ENCODE data around the gene GATA2. TPM values are rescaled to one million over a fixed set of nuclear protein-coding genes. Genes with fewer than 3 reads are reported as not detected.

GATA2 gene
- polyA plus RNA-seq, 3 donors, result 0.07 to 0.36 TPM; not detected in 1

DNA sequence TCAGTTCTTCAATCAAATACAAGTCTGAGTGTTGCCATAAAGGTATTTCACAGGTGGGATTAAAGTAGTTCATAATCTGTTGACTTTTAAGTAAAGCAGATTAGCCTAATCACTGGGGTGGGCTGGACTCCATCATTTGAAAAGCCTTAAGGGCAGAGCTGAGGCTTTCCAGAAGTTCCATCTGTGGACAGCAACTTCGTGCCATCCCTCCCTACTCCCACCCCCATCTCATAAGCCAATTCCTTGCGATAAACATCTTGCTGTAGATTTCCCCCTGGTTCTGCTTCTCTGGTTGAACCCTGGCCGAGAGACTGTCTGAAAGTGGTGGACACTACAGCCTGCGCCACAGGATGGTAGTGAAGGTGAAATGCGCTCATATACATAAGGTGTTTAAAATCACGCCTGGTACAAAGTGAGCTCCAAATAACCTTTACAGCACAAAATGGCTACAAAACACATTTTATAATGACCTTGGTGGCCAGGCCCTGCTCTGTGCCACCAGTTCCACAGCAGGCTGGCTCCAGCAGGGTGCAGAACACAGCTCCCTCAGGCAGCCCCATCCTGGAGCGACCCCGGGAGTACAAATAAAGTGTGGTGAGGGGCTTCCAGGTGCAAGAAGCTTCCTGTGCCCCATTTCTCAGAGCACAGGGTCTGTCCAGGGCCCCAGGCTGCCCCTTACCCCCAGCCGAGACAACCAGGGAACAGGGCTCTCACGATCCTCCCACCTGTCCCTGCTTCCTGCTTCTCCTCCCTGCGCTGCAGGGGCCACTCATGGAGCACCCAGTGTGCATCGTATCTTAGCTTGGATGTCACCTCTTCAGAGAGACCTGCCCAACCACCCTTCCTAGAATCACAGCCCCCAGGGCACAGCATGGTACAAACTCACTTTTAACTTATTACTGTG, 25.8 kb upstream of the GATA2 start:
- Mint-ChIP-seq H3K4me1 (peaks cover 22% of the 10 kb centered on the region), H3K27me3 (ENCODE audit: low read depth in 3 of 3) (peaks cover 0 to 6% (median 4%) of the 10 kb centered on the region in 3 donors), H3K36me3 (no peaks in the 10 kb centered on the region), H3K9me3 (peaks cover 5 to 11% (median 8%) of the 10 kb centered on the region in 7 donors), H3K27ac (no peak overlapping the region), H3K4me3 (no peak overlapping the region)
- 92% methylated on average over 7 of the region's 12 CpGs for WGBS (ENCODE audit: insufficient coverage)
- TF ChIP-seq CTCF (IDR thresholded peaks at IDR 0.05), result no peak
- Histone ChIP-seq H3K4me1 (ENCODE audit: control insufficient read depth in 1 of 2, insufficient read depth in 2 of 2, low read length in 2 of 2) (peaks cover 12 to 14% of the 10 kb centered on the region in 2 donors), H3K27me3 (ENCODE audit: control insufficient read depth in 2 of 2, insufficient read depth in 2 of 2, low read length in 2 of 2) (no peaks in the 10 kb centered on the region), H3K27ac (ENCODE audit: low read depth in 1 of 2, low read length in 2 of 2) (no peak overlapping the region), H2AFZ (ENCODE audit: insufficient read depth, low read depth, low read length, poor library complexity, severe bottlenecking) (no peak overlapping the region), H4K20me1 (ENCODE audit: insufficient read depth, low read length) (no peaks in the 10 kb centered on the region), H3K9ac (ENCODE audit: insufficient read depth, low read length, poor library complexity, severe bottlenecking) (no peak overlapping the region), H3K36me3 (replicated peaks in 1 of 2; ENCODE audit: control insufficient read depth in 1 of 2, insufficient read depth in 2 of 2, low read length in 2 of 2) (no peaks in the 10 kb centered on the region), H3K4me2 (replicated peaks; ENCODE audit: extremely low read depth, low read length, poor library complexity, severe bottlenecking) (no peak overlapping the region), H3K4me3 (replicated peaks in 1 of 3; ENCODE audit: low read depth in 2 of 3, low read length in 3 of 3) (no peak overlapping the region), H3K79me2 (ENCODE audit: insufficient read depth, low read length) (no peaks in the 10 kb centered on the region), H3K9me3 (replicated peaks in 1 of 2; ENCODE audit: control insufficient read depth in 1 of 2, insufficient read depth in 1 of 2, low read length in 2 of 2) (peaks cover 3 to 6% of the 10 kb centered on the region in 2 donors)
- intact Hi-C loops (cut with micrococcal nuclease), result no loop called here
- DNase-seq, result no peak

GRCh38 chr3:128517648-128518047, 24.6 kb upstream of the GATA2 start:
- Mint-ChIP-seq H3K9me3 (peaks cover 8 to 13% (median 11%) of the 10 kb centered on the region in 7 donors), H3K4me1 (peaks cover 10% of the 10 kb centered on the region), H3K36me3 (no peaks in the 10 kb centered on the region), H3K27me3 (ENCODE audit: low read depth in 3 of 3) (peaks cover 1 to 6% (median 4%) of the 10 kb centered on the region in 3 donors), H3K27ac (no peak overlapping the region), H3K4me3 (no peak overlapping the region)
- H4K20me1 ChIP-seq (ENCODE audit: insufficient read depth, low read length), result no peaks in the 10 kb centered on the region
- intact Hi-C loops (cut with micrococcal nuclease), result no loop called here
- no peaks in the 10 kb centered on the region for H3K27me3 ChIP-seq (ENCODE audit: control insufficient read depth in 2 of 2, insufficient read depth in 2 of 2, low read length in 2 of 2)
- H3K36me3 ChIP-seq (replicated peaks in 1 of 2; ENCODE audit: control insufficient read depth in 1 of 2, insufficient read depth in 2 of 2, low read length in 2 of 2), result no peaks in the 10 kb centered on the region
- H3K27ac ChIP-seq (ENCODE audit: low read depth in 1 of 2, low read length in 2 of 2), result no peak overlapping the region
- no peak overlapping the region for H3K4me2 ChIP-seq (replicated peaks; ENCODE audit: extremely low read depth, low read length, poor library complexity, severe bottlenecking)
- no peak overlapping the region for H3K9ac ChIP-seq (ENCODE audit: insufficient read depth, low read length, poor library complexity, severe bottlenecking)
- TF ChIP-seq CTCF (IDR thresholded peaks at IDR 0.05), result no peak
- no peak overlapping the region for H2AFZ ChIP-seq (ENCODE audit: insufficient read depth, low read depth, low read length, poor library complexity, severe bottlenecking)
- no peak for DNase-seq
- H3K9me3 ChIP-seq (replicated peaks in 1 of 2; ENCODE audit: control insufficient read depth in 1 of 2, insufficient read depth in 1 of 2, low read length in 2 of 2), result peaks cover 3 to 7% of the 10 kb centered on the region in 2 donors
- no peaks in the 10 kb centered on the region for H3K79me2 ChIP-seq (ENCODE audit: insufficient read depth, low read length)
- H3K4me1 ChIP-seq (ENCODE audit: control insufficient read depth in 1 of 2, insufficient read depth in 2 of 2, low read length in 2 of 2), result peaks cover 0 to 2% of the 10 kb centered on the region in 2 donors
- 74% methylated on average over 4 of the region's 4 CpGs for WGBS (ENCODE audit: insufficient coverage)
- no peak overlapping the region for H3K4me3 ChIP-seq (replicated peaks in 1 of 3; ENCODE audit: low read depth in 2 of 3, low read length in 3 of 3)

All from CD14-positive monocyte (primary cell).